NB4 (cell line): Measurements from ENCODE around the gene TEKT5.

Experiments used
- DNase-seq: peaks from one replicate; pipeline ENCODE4 v3.0.0; 2010; ENCODE audit warnings: low read depth
- H3K4me3 ChIP-seq: one replicate; pipeline ENCODE4 v1.5.1; 2011; ENCODE audit warnings: mild to moderate bottlenecking, low read depth, low read length, moderate library complexity
- MYC ChIP-seq: IDR thresholded peaks from 2 replicates; pipeline ENCODE4 v1.6.1; 2011; ENCODE audit warnings: low read depth, low read length
- POLR2A ChIP-seq: IDR thresholded peaks from 2 replicates; pipeline ENCODE4 v1.6.1; 2011; ENCODE audit warnings: mild to moderate bottlenecking; ENCODE audit not compliant: insufficient read length; ENCODE audit errors: extremely low read depth
- TF ChIP-seq, protein P1 (sequence below): IDR thresholded peaks from 2 replicates; pipeline ENCODE4 v1.6.1; 2011; ENCODE audit warnings: low read depth, low read length
- TF ChIP-seq, protein P2 (sequence below): IDR thresholded peaks from one replicate; pipeline ENCODE4 v1.5.1; 2012; ENCODE audit warnings: low read depth, low read length

Gene TEKT5

DNA sequence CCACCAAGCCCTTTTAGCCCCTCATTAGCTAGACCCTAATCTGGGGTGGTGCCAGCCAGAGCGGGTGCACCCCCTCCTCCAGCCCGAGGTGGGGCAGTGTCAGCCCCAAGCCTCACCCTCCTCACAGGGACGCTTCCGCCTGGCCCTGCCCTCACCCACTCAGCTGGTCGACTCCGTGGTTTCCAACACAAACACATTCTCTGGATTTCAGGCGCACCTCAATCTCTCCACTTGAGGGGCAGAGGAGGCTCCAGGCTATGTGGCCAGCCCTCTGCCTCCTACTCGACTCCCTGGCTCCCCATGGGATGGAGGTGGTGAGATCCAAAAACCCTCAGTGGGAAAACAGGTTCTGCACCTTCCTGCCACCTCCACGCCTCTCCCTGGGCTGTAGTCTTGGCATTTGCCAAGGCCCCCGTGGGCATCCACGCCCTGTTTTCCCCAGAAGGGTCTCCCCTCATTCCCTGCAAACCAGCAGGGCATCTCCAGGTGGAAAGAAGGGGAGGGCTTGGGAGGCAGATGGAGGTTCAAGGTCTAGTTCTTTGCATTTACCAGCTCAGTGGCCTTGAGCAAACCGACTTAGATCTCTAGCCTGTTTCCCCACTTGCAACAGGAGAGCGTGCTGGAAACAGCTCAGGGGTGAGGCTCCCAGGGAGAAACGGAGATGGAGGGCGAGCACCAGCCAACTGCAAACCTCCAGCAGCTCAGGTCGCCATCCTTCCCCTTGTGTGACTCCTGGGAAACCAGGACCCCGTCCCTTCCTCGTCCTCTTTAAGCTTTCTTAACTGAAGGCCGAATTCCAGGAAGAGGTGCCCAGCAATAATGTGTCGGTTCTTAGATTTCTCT, 116.0 kb downstream of the TEKT5 start:
- TF ChIP-seq, protein P1, sequence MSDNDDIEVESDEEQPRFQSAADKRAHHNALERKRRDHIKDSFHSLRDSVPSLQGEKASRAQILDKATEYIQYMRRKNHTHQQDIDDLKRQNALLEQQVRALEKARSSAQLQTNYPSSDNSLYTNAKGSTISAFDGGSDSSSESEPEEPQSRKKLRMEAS, result no peak
- TF ChIP-seq POLR2A (no peak), MYC (no peak)
- TF ChIP-seq, protein P2, sequence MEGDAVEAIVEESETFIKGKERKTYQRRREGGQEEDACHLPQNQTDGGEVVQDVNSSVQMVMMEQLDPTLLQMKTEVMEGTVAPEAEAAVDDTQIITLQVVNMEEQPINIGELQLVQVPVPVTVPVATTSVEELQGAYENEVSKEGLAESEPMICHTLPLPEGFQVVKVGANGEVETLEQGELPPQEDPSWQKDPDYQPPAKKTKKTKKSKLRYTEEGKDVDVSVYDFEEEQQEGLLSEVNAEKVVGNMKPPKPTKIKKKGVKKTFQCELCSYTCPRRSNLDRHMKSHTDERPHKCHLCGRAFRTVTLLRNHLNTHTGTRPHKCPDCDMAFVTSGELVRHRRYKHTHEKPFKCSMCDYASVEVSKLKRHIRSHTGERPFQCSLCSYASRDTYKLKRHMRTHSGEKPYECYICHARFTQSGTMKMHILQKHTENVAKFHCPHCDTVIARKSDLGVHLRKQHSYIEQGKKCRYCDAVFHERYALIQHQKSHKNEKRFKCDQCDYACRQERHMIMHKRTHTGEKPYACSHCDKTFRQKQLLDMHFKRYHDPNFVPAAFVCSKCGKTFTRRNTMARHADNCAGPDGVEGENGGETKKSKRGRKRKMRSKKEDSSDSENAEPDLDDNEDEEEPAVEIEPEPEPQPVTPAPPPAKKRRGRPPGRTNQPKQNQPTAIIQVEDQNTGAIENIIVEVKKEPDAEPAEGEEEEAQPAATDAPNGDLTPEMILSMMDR, result no peak
- DNase-seq, result no peak
- no peak overlapping the region for H3K4me3 ChIP-seq
